HG03469 (cell line): ENCODE data around the gene SGF29.
"Not testable (repeated sequence)": the region's sequence is repeated elsewhere in the genome, so short reads cannot be mapped to it uniquely, and the experiment has no call there.

ENCODE experiments used
- ATAC-seq: cut with Tn5 transposase; IDR thresholded peaks from one replicate; pipeline ENCODE4 v1.9.1; 2021; ENCODE audit warnings: mild to moderate bottlenecking, moderate library complexity, moderate number of reproducible peaks; ENCODE audit not compliant: unreplicated experiment

SGF29 gene

GRCh38 chr16:28563218-28563617 lies 9.5 kb downstream of the SGF29 start:
- ATAC-seq, result no peak

- ATAC-seq, result not testable (repeated sequence)
Observed at GRCh38 chr16:28566233-28566925, 12.7 kb downstream of the SGF29 start.

GRCh38 chr16:28567292-28567691 lies 13.6 kb downstream of the SGF29 start:
- ATAC-seq, result no peak

GRCh38 chr16:28569021-28569420 lies 15.3 kb downstream of the SGF29 start:
- no peak for ATAC-seq

- no peak for ATAC-seq
Observed at GRCh38 chr16:28569968-28570752, 16.4 kb downstream of the SGF29 start.

- ATAC-seq, result no peak
Observed at GRCh38 chr16:28572696-28573510, 19.2 kb downstream of the SGF29 start.

- no peak for ATAC-seq
Observed at GRCh38 chr16:28573738-28574718, 20.3 kb downstream of the SGF29 start.

- ATAC-seq, result no peak
Observed at GRCh38 chr16:28574925-28575324, 21.2 kb downstream of the SGF29 start.

- no peak for ATAC-seq
Observed at GRCh38 chr16:28575446-28576109, 21.9 kb downstream of the SGF29 start.

GRCh38 chr16:28580726-28581315 lies 27.1 kb downstream of the SGF29 start:
- no peak for ATAC-seq

- no peak for ATAC-seq
Observed at GRCh38 chr16:28585674-28586073, 32.0 kb downstream of the SGF29 start.

GRCh38 chr16:28586466-28586865 lies 32.7 kb downstream of the SGF29 start:
- ATAC-seq, result no peak

- no peak for ATAC-seq
Observed at GRCh38 chr16:28587386-28587785, 33.7 kb downstream of the SGF29 start.

- no peak for ATAC-seq
Observed at GRCh38 chr16:28589069-28589468, 35.3 kb downstream of the SGF29 start.

GRCh38 chr16:28589930-28590329 lies 36.2 kb downstream of the SGF29 start:
- no peak for ATAC-seq

GRCh38 chr16:28590384-28591340 lies 36.9 kb downstream of the SGF29 start:
- no peak for ATAC-seq

- ATAC-seq, result no peak
Observed at GRCh38 chr16:28591355-28591754, 37.6 kb downstream of the SGF29 start.

GRCh38 chr16:28592511-28592910 lies 38.8 kb downstream of the SGF29 start:
- ATAC-seq, result no peak
